BE2C (cell line): ENCODE data around the gene PMF1.

ENCODE experiments used
- DNase-seq: peaks from one replicate; pipeline ENCODE4 v3.0.0-alpha.2; 2020
- H3K27me3 ChIP-seq: fragments of 250-450 bp; sonication (Bioruptor Pico); 2 replicates; pipeline ENCODE4 v1.5.1; 2020; ENCODE audit warnings: mild to moderate bottlenecking
- H3K36me3 ChIP-seq: fragments of 250-450 bp; sonication (Bioruptor Pico); 2 replicates; pipeline ENCODE4 v1.5.1; 2020; ENCODE audit warnings: mild to moderate bottlenecking
- H3K4me1 ChIP-seq: fragments of 250-450 bp; sonication (Bioruptor Pico); 2 replicates; pipeline ENCODE4 v1.5.1; 2020
- H3K4me3 ChIP-seq: 2 replicates; pipeline ENCODE4 v1.5.1; 2011; ENCODE audit warnings: low read depth, low read length
- H3K9me3 ChIP-seq: fragments of 250-450 bp; sonication (Bioruptor Pico); 2 replicates; pipeline ENCODE4 v1.5.1; 2020
- TF ChIP-seq, protein P1 (sequence below): IDR thresholded peaks from 2 replicates; pipeline ENCODE4 v1.5.1; 2012; ENCODE audit warnings: mild to moderate bottlenecking, low read depth, low read length

The PMF1 gene

DNA sequence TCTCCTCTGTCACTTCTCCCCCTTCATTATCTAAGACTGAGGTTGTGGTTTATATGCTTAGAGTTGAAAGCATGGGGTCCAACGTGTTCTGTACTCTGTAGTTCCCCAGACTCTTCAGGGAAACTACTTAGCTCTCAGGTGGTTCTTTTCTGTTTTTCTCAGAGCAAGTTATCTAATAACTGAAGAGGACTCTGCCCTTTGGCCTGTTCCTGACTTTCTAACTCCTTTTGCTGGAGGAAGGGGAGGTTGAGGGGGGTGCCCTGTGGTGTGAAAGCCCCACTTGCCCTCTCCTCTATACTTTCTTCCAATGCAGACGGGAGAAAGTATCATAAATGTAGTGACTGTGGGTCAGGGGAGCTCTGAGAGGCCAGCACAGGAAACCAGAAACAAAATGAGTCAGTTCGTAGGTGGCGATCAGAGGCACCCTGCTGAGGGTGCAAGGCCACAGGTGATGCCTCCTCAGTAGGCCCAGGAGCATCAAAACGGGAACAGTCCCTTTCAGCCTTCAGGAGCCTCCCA lies 13.9 kb upstream of the PMF1 start:
- no peak overlapping the region for H3K4me3 ChIP-seq
- no peaks in the 10 kb centered on the region for H3K27me3 ChIP-seq
- H3K4me1 ChIP-seq = no peaks in the 10 kb centered on the region
- peaks cover 22% of the 10 kb centered on the region for H3K36me3 ChIP-seq
- TF ChIP-seq, protein P1, sequence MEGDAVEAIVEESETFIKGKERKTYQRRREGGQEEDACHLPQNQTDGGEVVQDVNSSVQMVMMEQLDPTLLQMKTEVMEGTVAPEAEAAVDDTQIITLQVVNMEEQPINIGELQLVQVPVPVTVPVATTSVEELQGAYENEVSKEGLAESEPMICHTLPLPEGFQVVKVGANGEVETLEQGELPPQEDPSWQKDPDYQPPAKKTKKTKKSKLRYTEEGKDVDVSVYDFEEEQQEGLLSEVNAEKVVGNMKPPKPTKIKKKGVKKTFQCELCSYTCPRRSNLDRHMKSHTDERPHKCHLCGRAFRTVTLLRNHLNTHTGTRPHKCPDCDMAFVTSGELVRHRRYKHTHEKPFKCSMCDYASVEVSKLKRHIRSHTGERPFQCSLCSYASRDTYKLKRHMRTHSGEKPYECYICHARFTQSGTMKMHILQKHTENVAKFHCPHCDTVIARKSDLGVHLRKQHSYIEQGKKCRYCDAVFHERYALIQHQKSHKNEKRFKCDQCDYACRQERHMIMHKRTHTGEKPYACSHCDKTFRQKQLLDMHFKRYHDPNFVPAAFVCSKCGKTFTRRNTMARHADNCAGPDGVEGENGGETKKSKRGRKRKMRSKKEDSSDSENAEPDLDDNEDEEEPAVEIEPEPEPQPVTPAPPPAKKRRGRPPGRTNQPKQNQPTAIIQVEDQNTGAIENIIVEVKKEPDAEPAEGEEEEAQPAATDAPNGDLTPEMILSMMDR = no peak
- no peak for DNase-seq
- H3K9me3 ChIP-seq = no peaks in the 10 kb centered on the region

DNA sequence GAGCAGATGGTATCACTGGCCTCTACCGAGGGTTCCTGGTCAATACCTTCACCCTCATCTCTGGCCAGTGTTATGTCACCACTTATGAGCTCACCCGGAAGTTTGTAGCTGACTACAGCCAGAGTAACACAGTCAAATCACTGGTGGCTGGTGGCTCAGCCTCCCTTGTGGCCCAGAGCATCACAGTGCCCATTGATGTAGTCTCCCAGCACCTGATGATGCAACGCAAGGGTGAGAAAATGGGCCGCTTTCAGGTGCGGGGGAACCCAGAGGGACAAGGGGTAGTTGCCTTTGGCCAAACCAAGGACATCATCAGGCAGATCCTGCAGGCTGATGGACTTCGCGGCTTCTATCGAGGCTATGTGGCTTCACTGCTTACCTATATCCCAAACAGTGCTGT lies 12.8 kb upstream of the PMF1 start:
- peaks cover 26% of the 10 kb centered on the region for H3K36me3 ChIP-seq
- TF ChIP-seq, protein P1 = no peak
- H3K9me3 ChIP-seq = no peaks in the 10 kb centered on the region
- H3K4me3 ChIP-seq = no peak overlapping the region
- no peaks in the 10 kb centered on the region for H3K27me3 ChIP-seq
- no peak for DNase-seq
- no peaks in the 10 kb centered on the region for H3K4me1 ChIP-seq

DNA sequence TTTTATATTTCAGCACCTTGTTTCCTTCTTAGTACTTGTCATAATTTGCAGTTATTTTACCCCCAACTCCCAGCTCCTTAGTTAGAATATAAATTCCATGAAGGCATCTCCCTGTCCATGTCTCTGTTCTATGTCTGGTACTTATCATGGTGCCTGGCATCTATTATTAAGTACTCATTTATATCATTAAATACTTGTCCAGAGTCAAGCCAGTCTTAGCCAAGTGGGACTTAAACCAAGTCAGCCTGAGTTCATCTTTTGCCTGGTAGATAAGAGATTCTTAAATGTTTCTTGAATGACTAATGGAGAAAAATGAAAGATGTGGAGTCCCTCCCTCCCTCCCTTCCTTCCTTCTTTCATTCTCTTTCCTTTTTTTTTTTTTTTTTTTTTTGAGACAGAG lies 9.5 kb upstream of the PMF1 start:
- TF ChIP-seq, protein P1 = no peak
- no peak for DNase-seq
- Histone ChIP-seq H3K4me1 (no peaks in the 10 kb centered on the region), H3K36me3 (peaks cover 36% of the 10 kb centered on the region), H3K27me3 (no peaks in the 10 kb centered on the region), H3K9me3 (no peaks in the 10 kb centered on the region), H3K4me3 (no peak overlapping the region)

DNA sequence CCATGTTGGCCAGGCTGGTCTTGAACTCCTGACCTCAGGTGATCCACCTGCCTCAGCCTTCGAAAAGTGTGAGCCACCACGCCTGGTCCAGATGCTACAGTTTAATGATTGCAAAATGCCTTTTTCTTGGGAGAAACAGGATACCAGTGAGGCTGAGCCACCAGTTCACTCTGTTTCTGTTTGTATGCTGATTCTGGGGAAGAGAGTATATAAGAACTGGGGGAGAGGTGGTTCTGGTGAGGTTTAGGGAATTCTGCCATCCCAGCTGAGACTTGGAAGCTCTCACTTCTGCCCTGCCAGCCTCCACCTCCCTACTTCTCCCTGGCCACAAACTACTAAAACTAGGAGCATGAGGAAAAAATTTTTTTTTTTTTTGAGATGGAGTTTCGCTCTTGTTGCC lies 8.1 kb upstream of the PMF1 start:
- TF ChIP-seq, protein P1 = no peak
- H3K27me3 ChIP-seq = no peaks in the 10 kb centered on the region
- DNase-seq = no peak
- H3K36me3 ChIP-seq = peaks cover 41% of the 10 kb centered on the region
- H3K4me3 ChIP-seq = no peak overlapping the region
- H3K9me3 ChIP-seq = no peaks in the 10 kb centered on the region
- H3K4me1 ChIP-seq = no peaks in the 10 kb centered on the region

DNA sequence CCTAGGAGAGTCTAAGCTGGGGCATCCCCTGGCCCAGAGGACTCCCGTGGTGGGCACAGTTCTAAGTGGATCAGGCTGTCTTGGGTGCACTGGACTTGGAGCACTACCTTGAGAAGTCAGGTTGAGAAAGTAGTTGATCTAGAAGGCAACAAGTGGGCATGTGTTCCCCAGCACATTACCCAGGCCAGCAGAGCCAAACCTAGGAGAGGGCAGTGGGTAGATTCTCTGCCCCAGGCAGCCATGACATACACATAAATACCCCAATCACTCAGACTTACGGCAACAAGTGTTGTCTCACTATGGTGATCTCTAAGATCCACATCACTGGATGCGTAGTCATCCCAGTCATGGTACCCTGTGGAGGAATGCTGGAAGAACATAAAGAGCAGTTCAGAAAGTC lies 1.6 kb upstream of the PMF1 start:
- TF ChIP-seq, protein P1 = no peak
- Histone ChIP-seq H3K4me3 (no peak overlapping the region), H3K36me3 (peaks cover 41% of the 10 kb centered on the region), H3K4me1 (peaks cover 3% of the 10 kb centered on the region; the same call in 1 of the 2 replicates), H3K9me3 (no peaks in the 10 kb centered on the region), H3K27me3 (no peaks in the 10 kb centered on the region)
- no peak for DNase-seq

DNA sequence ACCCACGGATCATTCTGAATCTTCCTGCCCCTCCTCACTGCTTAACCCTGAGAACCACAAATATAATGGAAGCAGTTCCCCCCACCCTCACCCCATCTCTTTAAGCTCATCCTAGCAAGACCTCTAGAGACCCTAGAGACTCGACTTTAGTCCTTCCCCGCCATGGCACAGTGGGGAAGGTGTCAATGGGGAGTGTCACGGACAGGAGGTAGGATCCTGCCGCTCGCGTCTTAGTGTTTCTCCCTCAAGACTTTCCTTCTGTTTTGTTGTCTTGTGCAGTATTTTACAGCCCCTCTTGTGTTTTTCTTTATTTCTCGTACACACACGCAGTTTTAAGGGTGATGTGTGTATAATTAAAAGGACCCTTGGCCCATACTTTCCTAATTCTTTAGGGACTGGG lies 677 bp upstream of the PMF1 start:
- Histone ChIP-seq H3K4me1 (peaks cover 3% of the 10 kb centered on the region; the same call in 1 of the 2 replicates), H3K27me3 (no peaks in the 10 kb centered on the region), H3K36me3 (peaks cover 35% of the 10 kb centered on the region), H3K4me3 (peak overlapping the region; percentile 96), H3K9me3 (no peaks in the 10 kb centered on the region)
- no peak for DNase-seq
- TF ChIP-seq, protein P1 = no peak
